Lower leg skin (tissue), 3 donors: ENCODE results near the gene ABAT.

Experiments used
- CTCF ChIP-seq, 3 donors: fragments of 450-650 bp; IDR thresholded peaks; one replicate each; pipeline ENCODE4 v1.5.1; 2016; ENCODE audit warnings: antibody characterized with exemption in 3 of 3, mild to moderate bottlenecking in 3 of 3, moderate library complexity in 2 of 3
- POLR2A ChIP-seq, 2 donors: fragments of 450-650 bp; IDR thresholded peaks; one replicate each; pipeline ENCODE4 v1.6.1; 2016 to 2017; ENCODE audit warnings: antibody characterized with exemption in 2 of 2, mild to moderate bottlenecking in 1 of 2, moderate library complexity in 1 of 2

GRCh38 chr16:8725513-8726178, 51.2 kb downstream of the ABAT start:
- TF ChIP-seq CTCF (IDR thresholded peaks at IDR 0.05): no peak
- no peak for TF ChIP-seq POLR2A (IDR thresholded peaks at IDR 0.05)
